ENCODE data around the gene FADS2. TPM values are rescaled to one million over a fixed set of nuclear protein-coding genes. Genes with fewer than 3 reads are reported as not detected.

FADS2 gene
- total RNA-seq, 1 donor from 2014 or later, result 402 TPM

GRCh38 chr11:61854966-61855714, 27.0 kb downstream of the FADS2 start:
- peaks cover 16% of the 10 kb centered on the region for H3K36me3 Mint-ChIP-seq (ENCODE audit: insufficient read depth)
- no peaks in the 10 kb centered on the region for H3K9me3 Mint-ChIP-seq (ENCODE audit: low read depth)
- H3K27me3 Mint-ChIP-seq, result no peaks in the 10 kb centered on the region
- H3K4me1 Mint-ChIP-seq (ENCODE audit: low read depth), result no peaks in the 10 kb centered on the region
- no peak overlapping the region for H3K27ac Mint-ChIP-seq
- no peak overlapping the region for H3K4me3 Mint-ChIP-seq (ENCODE audit: low read depth)
- TF ChIP-seq, protein P1, sequence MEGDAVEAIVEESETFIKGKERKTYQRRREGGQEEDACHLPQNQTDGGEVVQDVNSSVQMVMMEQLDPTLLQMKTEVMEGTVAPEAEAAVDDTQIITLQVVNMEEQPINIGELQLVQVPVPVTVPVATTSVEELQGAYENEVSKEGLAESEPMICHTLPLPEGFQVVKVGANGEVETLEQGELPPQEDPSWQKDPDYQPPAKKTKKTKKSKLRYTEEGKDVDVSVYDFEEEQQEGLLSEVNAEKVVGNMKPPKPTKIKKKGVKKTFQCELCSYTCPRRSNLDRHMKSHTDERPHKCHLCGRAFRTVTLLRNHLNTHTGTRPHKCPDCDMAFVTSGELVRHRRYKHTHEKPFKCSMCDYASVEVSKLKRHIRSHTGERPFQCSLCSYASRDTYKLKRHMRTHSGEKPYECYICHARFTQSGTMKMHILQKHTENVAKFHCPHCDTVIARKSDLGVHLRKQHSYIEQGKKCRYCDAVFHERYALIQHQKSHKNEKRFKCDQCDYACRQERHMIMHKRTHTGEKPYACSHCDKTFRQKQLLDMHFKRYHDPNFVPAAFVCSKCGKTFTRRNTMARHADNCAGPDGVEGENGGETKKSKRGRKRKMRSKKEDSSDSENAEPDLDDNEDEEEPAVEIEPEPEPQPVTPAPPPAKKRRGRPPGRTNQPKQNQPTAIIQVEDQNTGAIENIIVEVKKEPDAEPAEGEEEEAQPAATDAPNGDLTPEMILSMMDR (IDR thresholded peaks at IDR 0.05; ENCODE audit: unreplicated experiment), result no peak
- DNase-seq (ENCODE audit: low spot score, unreplicated experiment), result no peak

- Mint-ChIP-seq H3K27ac (no peak overlapping the region), H3K4me3 (ENCODE audit: low read depth) (no peak overlapping the region), H3K36me3 (ENCODE audit: insufficient read depth) (peaks cover 16% of the 10 kb centered on the region), H3K9me3 (ENCODE audit: low read depth) (no peaks in the 10 kb centered on the region), H3K4me1 (ENCODE audit: low read depth) (no peaks in the 10 kb centered on the region), H3K27me3 (no peaks in the 10 kb centered on the region)
- TF ChIP-seq, protein P1 (IDR thresholded peaks at IDR 0.05; ENCODE audit: unreplicated experiment), result no peak
- no peak for DNase-seq (ENCODE audit: low spot score, unreplicated experiment)
Measured at GRCh38 chr11:61855939-61856680, 28.0 kb downstream of the FADS2 start.

DNA sequence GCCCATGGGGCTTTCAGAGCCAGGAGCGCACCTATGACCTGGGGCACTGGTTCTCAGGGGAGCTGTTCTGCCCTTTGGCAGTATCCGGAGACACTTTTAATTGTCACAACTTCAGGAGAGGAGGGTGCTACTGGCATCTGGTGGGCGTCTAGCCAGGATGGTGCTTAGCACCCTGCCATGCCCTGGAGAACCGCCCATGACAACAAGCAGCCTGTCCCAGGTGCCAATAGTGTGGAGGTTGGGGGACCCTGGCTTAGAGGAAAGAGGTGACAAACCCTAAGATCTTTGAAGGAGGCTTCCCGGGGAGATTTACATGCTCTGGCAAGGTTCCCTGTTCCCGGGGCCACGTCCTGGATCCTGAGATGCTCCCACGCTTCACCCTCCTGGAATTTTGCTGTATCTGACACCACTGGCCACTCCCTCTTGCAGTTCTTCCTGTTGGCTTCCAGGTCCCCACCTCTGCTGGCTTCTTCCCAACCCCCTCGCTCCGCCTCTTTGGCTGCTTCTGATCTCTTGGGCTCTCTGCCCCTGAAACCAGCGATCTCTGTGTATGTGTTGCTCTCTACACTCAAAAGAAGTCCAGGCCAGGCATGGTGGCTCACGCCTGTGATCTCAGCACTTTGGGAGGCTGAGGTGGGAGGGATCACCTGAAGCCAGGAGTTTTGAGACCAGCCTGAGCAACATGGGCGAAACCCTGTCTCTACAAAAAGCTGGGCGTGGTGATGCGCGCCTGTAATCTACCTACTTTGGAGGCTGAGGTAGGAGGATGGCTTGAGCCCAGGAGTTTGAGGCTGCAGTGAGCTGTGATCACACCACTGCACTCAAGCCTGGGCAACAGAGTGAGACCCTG, 32.2 kb downstream of the FADS2 start:
- Mint-ChIP-seq H3K27me3 (no peaks in the 10 kb centered on the region), H3K9me3 (ENCODE audit: low read depth) (no peaks in the 10 kb centered on the region), H3K4me3 (ENCODE audit: low read depth) (no peak overlapping the region), H3K4me1 (ENCODE audit: low read depth) (no peaks in the 10 kb centered on the region), H3K36me3 (ENCODE audit: insufficient read depth) (peaks cover 18% of the 10 kb centered on the region), H3K27ac (no peak overlapping the region)
- TF ChIP-seq, protein P1 (IDR thresholded peaks at IDR 0.05; ENCODE audit: unreplicated experiment), result no peak
- DNase-seq (ENCODE audit: low spot score, unreplicated experiment), result no peak

GRCh38 chr11:61861634-61862033, 33.5 kb downstream of the FADS2 start:
- H3K9me3 Mint-ChIP-seq (ENCODE audit: low read depth), result no peaks in the 10 kb centered on the region
- H3K4me3 Mint-ChIP-seq (ENCODE audit: low read depth), result no peak overlapping the region
- no peaks in the 10 kb centered on the region for H3K27me3 Mint-ChIP-seq
- peak overlapping the region; percentile 56 for H3K27ac Mint-ChIP-seq
- peaks cover 21% of the 10 kb centered on the region for H3K36me3 Mint-ChIP-seq (ENCODE audit: insufficient read depth)
- DNase-seq (ENCODE audit: low spot score, unreplicated experiment), result no peak
- no peaks in the 10 kb centered on the region for H3K4me1 Mint-ChIP-seq (ENCODE audit: low read depth)
- TF ChIP-seq, protein P1 (IDR thresholded peaks at IDR 0.05; ENCODE audit: unreplicated experiment), result no peak

Measured in progenitor cell of endocrine pancreas (in vitro differentiated cells).